Breast epithelium (tissue), 3 donors: ENCODE measurements around the gene ANKRD17.

Experiments used
- CTCF ChIP-seq, 3 donors: fragments of 450-650 bp; IDR thresholded peaks; one replicate each; pipeline ENCODE4 v1.5.1; 2016 to 2017; ENCODE audit warnings: antibody characterized with exemption in 3 of 3, mild to moderate bottlenecking in 3 of 3, moderate library complexity in 3 of 3
- POLR2AphosphoS5 ChIP-seq, 3 donors: sonication (generic); formaldehyde crosslinking; IDR thresholded peaks; one replicate each; pipeline ENCODE4 v1.6.1; 2017; ENCODE audit warnings: antibody characterized with exemption in 3 of 3

GRCh38 chr4:73193659-73194058 is 64.9 kb downstream of the ANKRD17 start:
- TF ChIP-seq CTCF (IDR thresholded peaks at IDR 0.05) (no peak), POLR2AphosphoS5 (IDR thresholded peaks at IDR 0.05) (no peak)
